HL-60 (cell line): Measurements from ENCODE around the gene RTL10.

Experiments used
- POLR2AphosphoS5 ChIP-seq: IDR thresholded peaks from 2 replicates; pipeline ENCODE4 v1.6.1; 2012; ENCODE audit warnings: low read depth
- TF ChIP-seq, protein P1 (sequence below): IDR thresholded peaks from one replicate; pipeline ENCODE4 v1.5.1; 2011; ENCODE audit warnings: low read length, control low read depth, inconsistent platforms; ENCODE audit not compliant: insufficient read depth

DNA sequence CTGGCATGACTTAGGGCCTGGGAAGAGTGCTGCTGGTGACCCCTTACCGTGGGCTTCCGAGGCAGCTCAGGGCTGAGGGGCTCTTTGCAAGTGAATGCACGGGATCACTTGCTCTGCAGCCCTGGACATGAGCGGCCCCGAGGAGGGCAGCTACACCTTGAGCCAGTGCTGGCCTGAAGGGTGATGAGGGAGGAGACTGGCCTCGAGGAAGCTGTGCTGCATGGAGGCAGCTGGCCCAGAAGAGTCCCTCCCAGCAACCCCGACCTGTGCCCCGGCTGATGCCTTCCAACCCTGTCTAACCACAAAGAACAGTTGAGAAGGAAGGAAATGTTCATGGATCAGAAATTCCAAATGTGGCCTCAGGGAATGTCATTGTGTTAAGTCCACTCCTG lies 48.9 kb downstream of the RTL10 start:
- TF ChIP-seq, protein P1, sequence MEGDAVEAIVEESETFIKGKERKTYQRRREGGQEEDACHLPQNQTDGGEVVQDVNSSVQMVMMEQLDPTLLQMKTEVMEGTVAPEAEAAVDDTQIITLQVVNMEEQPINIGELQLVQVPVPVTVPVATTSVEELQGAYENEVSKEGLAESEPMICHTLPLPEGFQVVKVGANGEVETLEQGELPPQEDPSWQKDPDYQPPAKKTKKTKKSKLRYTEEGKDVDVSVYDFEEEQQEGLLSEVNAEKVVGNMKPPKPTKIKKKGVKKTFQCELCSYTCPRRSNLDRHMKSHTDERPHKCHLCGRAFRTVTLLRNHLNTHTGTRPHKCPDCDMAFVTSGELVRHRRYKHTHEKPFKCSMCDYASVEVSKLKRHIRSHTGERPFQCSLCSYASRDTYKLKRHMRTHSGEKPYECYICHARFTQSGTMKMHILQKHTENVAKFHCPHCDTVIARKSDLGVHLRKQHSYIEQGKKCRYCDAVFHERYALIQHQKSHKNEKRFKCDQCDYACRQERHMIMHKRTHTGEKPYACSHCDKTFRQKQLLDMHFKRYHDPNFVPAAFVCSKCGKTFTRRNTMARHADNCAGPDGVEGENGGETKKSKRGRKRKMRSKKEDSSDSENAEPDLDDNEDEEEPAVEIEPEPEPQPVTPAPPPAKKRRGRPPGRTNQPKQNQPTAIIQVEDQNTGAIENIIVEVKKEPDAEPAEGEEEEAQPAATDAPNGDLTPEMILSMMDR, result no peak
- no peak for TF ChIP-seq POLR2AphosphoS5
